HepG2 (cell line): Measurements from ENCODE around the gene HSD17B8. TPM values are rescaled to one million over a fixed set of nuclear protein-coding genes. Genes with fewer than 3 reads are reported as not detected.
A peak's percentile ranks its signal among the peaks of the same experiment; 100 is the strongest.

Source experiments
- CAMTA2 ChIP-seq: sonication (generic); formaldehyde crosslinking; IDR thresholded peaks from 2 replicates; pipeline ENCODE4 v1.4.0; 2020; ENCODE audit warnings: mild to moderate bottlenecking, missing genetic modification reagents, borderline replicate concordance
- SIX1 ChIP-seq: sonication (generic); formaldehyde crosslinking; IDR thresholded peaks from 2 replicates; pipeline ENCODE4 v1.4.0; 2020; ENCODE audit warnings: missing genetic modification reagents, borderline replicate concordance
- ZNF547 ChIP-seq: sonication (generic); formaldehyde crosslinking; IDR thresholded peaks from 2 replicates; pipeline ENCODE4 v1.5.1; 2020; ENCODE audit warnings: mild to moderate bottlenecking, missing genetic modification reagents
- ZNF572 ChIP-seq: sonication (generic); formaldehyde crosslinking; IDR thresholded peaks from 2 replicates; pipeline ENCODE4 v1.5.1; 2020; ENCODE audit warnings: mild to moderate bottlenecking, missing genetic modification reagents
- ZSCAN12 ChIP-seq: sonication (generic); formaldehyde crosslinking; IDR thresholded peaks from 2 replicates; pipeline ENCODE4 v1.9.0; 2021; ENCODE audit warnings: mild to moderate bottlenecking, missing genetic modification reagents
- polyA plus RNA-seq, 8 experiments: library from polyadenylated mRNA; depleted of rRNA in 3 of 8; stranded (reverse) in 7 of 8; unstranded in 1 of 8; fragments of >200 nt; fragmentation: Illumina TruSeq in 4 of 8; extraction: Trizol in 4 of 8; gene quantifications; 2 replicates each; pipeline versions ENCODE4 v1.2.1 to v1.2.3, GENCODE V29; 2011 to 2016; ENCODE audit warnings: low read depth in 4 of 8, missing spikeins in 1 of 8, mixed read lengths in 1 of 8; ENCODE audit not compliant: insufficient read depth in 1 of 8
- total RNA-seq, 5 experiments: library from RNA; depleted of rRNA; stranded (reverse); fragments of >200 nt; fragmentation: Illumina TruSeq; extraction: Trizol; gene quantifications; 2 replicates each; pipeline ENCODE4 v1.2.3, GENCODE V29; 2016; ENCODE audit warnings: low read depth in 1 of 5
- TF ChIP-seq, protein P1 (sequence below): sonication (generic); formaldehyde crosslinking; IDR thresholded peaks from 2 replicates; pipeline ENCODE4 v1.4.0; 2020; ENCODE audit warnings: missing genetic modification reagents, borderline replicate concordance
- TF ChIP-seq, protein P2 (sequence below), 2 experiments: sonication (generic) in 1 of 2; formaldehyde crosslinking in 1 of 2; IDR thresholded peaks; 2 replicates each; pipeline versions ENCODE4 v1.4.0 to v1.6.1; 2016 to 2020; ENCODE audit warnings: borderline replicate concordance in 1 of 2, low read depth in 1 of 2, mild to moderate bottlenecking in 1 of 2, missing genetic modification reagents in 1 of 2
- TF ChIP-seq, protein P3 (sequence below): sonication (generic); formaldehyde crosslinking; IDR thresholded peaks from 2 replicates; pipeline ENCODE4 v1.8.1; 2022; ENCODE audit warnings: low read depth, mild to moderate bottlenecking, missing genetic modification reagents
- TF ChIP-seq, protein P4 (sequence below): sonication (generic); formaldehyde crosslinking; IDR thresholded peaks from 2 replicates; pipeline ENCODE4 v1.5.1; 2020; ENCODE audit warnings: missing genetic modification reagents, mild to moderate bottlenecking, borderline replicate concordance
- TF ChIP-seq, protein P5 (sequence below): sonication (generic); formaldehyde crosslinking; IDR thresholded peaks from 2 replicates; pipeline ENCODE4 v1.4.0; 2020; ENCODE audit warnings: missing genetic modification reagents

HSD17B8 gene
- total and polyA plus RNA-seq, 2 of the 13 experiments (the other 11 are each of a cell fraction or from before 2014, with no cell fraction given) = 12.6 to 20.1 TPM

DNA sequence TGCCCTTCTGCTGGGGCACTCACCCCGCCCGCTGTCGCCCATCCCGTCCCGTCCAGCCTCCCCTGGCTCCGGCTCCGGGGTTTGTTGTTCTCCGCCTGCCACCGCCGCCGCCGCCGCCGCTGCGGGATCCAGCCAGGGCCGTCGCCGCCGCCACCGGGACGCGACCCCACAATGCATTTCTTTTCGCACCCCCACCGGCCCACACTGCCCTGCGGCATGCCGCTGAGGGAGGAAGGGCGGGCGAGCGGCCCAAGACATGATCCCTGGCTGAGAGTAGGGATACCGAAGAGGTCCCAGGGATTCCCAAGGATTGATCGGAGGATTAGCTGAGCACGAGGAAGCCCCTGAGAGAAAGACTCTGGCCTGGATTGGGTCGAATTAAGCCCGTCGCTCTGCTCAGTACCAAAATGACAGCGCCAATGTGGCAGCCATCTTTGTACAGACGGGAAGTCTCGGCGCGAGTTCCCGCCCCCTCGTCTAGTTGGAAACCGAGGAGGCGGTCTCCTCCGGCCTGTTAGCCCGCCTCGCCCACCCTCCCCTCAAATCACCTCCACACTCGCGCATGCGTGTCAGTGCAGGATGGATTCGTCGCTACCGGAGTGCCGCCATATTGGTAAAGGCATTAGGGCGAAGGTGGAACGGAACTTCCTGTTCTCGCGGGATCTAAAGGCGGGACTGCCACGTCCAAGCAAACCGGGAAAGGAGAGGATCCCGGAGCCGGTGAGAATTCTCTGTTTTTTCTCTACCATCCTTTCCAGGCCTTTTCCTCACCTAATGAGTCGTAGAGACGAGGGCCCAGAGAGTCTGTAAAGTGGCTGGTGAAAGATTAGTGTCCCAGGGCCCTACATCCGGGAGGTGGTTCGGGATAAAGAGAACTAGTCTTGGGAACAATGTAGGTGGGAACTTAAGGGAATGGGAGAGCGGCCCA, 4.0 kb upstream of the HSD17B8 start, which contains the start of the genes RXRB and SLC39A7 (continued):
- TF ChIP-seq, protein P1, sequence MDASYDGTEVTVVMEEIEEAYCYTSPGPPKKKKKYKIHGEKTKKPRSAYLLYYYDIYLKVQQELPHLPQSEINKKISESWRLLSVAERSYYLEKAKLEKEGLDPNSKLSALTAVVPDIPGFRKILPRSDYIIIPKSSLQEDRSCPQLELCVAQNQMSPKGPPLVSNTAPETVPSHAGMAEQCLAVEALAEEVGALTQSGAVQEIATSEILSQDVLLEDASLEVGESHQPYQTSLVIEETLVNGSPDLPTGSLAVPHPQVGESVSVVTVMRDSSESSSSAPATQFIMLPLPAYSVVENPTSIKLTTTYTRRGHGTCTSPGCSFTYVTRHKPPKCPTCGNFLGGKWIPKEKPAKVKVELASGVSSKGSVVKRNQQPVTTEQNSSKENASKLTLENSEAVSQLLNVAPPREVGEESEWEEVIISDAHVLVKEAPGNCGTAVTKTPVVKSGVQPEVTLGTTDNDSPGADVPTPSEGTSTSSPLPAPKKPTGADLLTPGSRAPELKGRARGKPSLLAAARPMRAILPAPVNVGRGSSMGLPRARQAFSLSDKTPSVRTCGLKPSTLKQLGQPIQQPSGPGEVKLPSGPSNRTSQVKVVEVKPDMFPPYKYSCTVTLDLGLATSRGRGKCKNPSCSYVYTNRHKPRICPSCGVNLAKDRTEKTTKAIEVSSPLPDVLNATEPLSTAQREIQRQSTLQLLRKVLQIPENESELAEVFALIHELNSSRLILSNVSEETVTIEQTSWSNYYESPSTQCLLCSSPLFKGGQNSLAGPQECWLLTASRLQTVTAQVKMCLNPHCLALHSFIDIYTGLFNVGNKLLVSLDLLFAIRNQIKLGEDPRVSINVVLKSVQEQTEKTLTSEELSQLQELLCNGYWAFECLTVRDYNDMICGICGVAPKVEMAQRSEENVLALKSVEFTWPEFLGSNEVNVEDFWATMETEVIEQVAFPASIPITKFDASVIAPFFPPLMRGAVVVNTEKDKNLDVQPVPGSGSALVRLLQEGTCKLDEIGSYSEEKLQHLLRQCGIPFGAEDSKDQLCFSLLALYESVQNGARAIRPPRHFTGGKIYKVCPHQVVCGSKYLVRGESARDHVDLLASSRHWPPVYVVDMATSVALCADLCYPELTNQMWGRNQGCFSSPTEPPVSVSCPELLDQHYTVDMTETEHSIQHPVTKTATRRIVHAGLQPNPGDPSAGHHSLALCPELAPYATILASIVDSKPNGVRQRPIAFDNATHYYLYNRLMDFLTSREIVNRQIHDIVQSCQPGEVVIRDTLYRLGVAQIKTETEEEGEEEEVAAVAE (CRISPR knock-in tag) = peak; percentile 83
- TF ChIP-seq ZSCAN12 = peak; percentile 88; the same call in 1 of the 2 replicates
- no peak for TF ChIP-seq SIX1 (CRISPR knock-in tag)
- TF ChIP-seq, protein P2, sequence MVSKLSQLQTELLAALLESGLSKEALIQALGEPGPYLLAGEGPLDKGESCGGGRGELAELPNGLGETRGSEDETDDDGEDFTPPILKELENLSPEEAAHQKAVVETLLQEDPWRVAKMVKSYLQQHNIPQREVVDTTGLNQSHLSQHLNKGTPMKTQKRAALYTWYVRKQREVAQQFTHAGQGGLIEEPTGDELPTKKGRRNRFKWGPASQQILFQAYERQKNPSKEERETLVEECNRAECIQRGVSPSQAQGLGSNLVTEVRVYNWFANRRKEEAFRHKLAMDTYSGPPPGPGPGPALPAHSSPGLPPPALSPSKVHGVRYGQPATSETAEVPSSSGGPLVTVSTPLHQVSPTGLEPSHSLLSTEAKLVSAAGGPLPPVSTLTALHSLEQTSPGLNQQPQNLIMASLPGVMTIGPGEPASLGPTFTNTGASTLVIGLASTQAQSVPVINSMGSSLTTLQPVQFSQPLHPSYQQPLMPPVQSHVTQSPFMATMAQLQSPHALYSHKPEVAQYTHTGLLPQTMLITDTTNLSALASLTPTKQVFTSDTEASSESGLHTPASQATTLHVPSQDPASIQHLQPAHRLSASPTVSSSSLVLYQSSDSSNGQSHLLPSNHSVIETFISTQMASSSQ (IDR thresholded peaks at IDR 0.05; ENCODE audit: low read depth) = no peak
- TF ChIP-seq, protein P2 (CRISPR knock-in tag; IDR thresholded peaks at IDR 0.05; ENCODE audit: borderline replicate concordance) = peak; percentile 65; the same call in 1 of the 2 replicates
- TF ChIP-seq ZNF572 = peak; percentile 17; the same call in 1 of the 2 replicates
- TF ChIP-seq CAMTA2 = 0 out of 2 replicates have a peak, but pooled peaks have one; percentile 52
- peak; percentile 95 for TF ChIP-seq ZNF547 (CRISPR knock-in tag)
- TF ChIP-seq, protein P3, sequence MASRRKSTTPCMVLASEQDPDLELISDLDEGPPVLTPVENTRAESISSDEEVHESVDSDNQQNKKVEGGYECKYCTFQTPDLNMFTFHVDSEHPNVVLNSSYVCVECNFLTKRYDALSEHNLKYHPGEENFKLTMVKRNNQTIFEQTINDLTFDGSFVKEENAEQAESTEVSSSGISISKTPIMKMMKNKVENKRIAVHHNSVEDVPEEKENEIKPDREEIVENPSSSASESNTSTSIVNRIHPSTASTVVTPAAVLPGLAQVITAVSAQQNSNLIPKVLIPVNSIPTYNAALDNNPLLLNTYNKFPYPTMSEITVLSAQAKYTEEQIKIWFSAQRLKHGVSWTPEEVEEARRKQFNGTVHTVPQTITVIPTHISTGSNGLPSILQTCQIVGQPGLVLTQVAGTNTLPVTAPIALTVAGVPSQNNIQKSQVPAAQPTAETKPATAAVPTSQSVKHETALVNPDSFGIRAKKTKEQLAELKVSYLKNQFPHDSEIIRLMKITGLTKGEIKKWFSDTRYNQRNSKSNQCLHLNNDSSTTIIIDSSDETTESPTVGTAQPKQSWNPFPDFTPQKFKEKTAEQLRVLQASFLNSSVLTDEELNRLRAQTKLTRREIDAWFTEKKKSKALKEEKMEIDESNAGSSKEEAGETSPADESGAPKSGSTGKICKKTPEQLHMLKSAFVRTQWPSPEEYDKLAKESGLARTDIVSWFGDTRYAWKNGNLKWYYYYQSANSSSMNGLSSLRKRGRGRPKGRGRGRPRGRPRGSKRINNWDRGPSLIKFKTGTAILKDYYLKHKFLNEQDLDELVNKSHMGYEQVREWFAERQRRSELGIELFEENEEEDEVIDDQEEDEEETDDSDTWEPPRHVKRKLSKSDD = peak; percentile 32; the same call in 1 of the 2 replicates
- TF ChIP-seq, protein P4, sequence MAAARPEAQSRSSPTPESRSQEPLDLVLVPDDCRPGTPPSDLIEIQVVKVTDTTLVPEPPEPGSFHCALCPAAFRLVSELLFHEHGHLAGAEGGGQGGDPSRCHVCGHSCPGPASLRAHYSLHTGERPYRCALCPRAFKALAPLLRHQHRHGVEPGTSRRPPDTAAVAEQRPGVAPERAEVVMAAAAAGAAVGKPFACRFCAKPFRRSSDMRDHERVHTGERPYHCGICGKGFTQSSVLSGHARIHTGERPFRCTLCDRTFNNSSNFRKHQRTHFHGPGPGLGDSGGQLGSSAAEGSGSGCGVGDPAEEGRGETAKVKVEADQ (CRISPR knock-in tag) = peak; percentile 98
- TF ChIP-seq, protein P5, sequence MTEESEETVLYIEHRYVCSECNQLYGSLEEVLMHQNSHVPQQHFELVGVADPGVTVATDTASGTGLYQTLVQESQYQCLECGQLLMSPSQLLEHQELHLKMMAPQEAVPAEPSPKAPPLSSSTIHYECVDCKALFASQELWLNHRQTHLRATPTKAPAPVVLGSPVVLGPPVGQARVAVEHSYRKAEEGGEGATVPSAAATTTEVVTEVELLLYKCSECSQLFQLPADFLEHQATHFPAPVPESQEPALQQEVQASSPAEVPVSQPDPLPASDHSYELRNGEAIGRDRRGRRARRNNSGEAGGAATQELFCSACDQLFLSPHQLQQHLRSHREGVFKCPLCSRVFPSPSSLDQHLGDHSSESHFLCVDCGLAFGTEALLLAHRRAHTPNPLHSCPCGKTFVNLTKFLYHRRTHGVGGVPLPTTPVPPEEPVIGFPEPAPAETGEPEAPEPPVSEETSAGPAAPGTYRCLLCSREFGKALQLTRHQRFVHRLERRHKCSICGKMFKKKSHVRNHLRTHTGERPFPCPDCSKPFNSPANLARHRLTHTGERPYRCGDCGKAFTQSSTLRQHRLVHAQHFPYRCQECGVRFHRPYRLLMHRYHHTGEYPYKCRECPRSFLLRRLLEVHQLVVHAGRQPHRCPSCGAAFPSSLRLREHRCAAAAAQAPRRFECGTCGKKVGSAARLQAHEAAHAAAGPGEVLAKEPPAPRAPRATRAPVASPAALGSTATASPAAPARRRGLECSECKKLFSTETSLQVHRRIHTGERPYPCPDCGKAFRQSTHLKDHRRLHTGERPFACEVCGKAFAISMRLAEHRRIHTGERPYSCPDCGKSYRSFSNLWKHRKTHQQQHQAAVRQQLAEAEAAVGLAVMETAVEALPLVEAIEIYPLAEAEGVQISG (CRISPR knock-in tag) = peak; percentile 99
